NOMO-1 treated with dmso at 0.1 percent for 144 hours (cell line): ENCODE data around the gene PDPK1.
"Not testable (repeated sequence)": the region's sequence is repeated elsewhere in the genome, so short reads cannot be mapped to it uniquely, and the experiment has no call there.

ENCODE experiments used
- DNase-seq: peaks from one replicate; lab custom pipeline; 2025; ENCODE audit not compliant: unreplicated experiment; lab: John Stamatoyannopoulos, UW

Gene PDPK1

GRCh38 chr16:2539845-2540458 is 2.1 kb downstream of the PDPK1 start:
- not testable (repeated sequence) for DNase-seq

GRCh38 chr16:2540912-2541311 is 3.1 kb downstream of the PDPK1 start:
- peak; percentile 32 for DNase-seq

- DNase-seq: not testable (repeated sequence)
These were observed 3.6 kb downstream of the PDPK1 start for GRCh38 chr16:2541409-2541808.

DNA sequence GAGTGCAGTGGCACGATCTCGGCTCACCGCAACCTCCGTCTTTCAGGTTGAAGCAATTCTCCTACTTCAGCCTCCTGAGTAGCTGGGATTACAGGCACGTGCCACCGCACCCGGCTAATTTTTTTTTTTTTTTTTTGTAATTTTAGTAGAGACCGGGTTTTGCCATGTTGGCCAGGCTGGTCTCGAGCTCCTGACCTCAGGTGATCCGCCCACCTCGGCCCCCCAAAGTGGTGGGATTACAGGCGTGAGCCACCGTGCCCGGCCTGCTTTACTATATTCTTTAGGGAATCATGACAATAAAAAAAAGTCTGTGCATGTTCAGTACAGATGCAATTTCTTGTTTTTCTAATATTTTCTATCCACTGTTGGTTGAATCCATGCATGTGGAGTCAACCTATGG is 6.0 kb downstream of the PDPK1 start:
- DNase-seq: not testable (repeated sequence)

DNA sequence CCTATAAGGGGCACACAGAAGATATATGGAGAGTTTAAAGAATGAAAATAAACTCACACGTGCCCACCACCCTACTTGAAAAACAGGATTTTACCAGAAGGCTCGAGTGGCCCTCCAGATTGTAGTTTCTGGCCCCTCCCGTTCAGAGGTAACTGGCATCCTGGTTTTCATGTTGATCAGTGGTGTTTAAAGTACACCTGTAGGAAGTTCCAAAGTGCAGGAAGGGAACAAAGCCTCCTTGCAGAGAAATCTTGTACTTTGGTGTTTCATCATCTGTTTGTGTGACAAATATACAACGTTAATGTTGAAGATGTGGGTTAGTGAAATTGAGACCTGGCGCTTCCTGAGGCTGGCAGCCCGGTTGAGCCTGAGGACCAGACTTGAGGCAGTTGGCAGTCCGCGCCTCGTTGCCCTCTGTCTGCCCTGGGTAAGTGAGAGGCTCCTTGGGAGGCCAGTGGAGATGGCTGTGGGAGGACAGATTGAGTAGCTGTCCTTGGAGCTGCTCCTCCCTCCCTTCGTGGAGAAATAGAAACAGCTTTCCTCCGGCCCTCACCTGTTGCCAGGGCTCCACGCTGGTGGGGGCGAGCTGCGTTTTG is 12.6 kb downstream of the PDPK1 start:
- DNase-seq: not testable (repeated sequence)

- DNase-seq: not testable (repeated sequence)
These were observed 13.6 kb downstream of the PDPK1 start for GRCh38 chr16:2551420-2551889.

DNA sequence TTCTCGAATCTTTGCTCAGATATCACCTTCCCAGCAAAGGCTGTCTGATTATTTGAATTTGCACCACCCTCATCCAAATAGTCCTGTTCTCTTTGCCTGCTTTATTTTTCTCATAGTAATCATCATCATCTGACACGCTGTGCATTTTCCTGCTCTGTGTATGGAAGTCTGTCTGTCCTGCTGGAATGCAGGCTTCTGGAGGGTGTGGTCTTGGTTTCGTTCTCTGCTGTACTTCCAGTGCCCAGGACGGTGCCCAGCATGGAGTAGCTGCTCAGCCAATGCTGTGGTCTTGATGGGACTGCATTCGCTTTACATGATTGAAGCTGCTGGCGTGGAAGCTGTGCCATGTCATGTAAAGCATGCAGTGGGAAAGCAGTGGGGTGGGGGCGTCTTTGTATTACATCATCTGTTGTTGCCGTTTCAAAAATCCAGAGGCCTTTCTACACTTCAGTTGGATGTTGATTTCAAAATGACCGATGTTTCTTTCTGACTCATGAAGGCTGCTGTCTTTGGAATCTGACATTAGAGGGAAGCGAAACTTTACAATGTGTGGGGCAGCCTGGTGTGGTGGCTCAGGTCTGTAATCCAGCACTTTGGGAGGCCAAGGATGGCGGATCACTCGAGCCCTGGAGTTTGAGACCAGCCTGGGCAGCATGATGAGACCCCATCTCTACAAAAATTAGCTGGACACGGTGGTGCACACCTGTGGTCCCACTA is 17.0 kb downstream of the PDPK1 start:
- DNase-seq: not testable (repeated sequence)

- not testable (repeated sequence) for DNase-seq
These were observed 19.3 kb downstream of the PDPK1 start for GRCh38 chr16:2557150-2557549.

DNA sequence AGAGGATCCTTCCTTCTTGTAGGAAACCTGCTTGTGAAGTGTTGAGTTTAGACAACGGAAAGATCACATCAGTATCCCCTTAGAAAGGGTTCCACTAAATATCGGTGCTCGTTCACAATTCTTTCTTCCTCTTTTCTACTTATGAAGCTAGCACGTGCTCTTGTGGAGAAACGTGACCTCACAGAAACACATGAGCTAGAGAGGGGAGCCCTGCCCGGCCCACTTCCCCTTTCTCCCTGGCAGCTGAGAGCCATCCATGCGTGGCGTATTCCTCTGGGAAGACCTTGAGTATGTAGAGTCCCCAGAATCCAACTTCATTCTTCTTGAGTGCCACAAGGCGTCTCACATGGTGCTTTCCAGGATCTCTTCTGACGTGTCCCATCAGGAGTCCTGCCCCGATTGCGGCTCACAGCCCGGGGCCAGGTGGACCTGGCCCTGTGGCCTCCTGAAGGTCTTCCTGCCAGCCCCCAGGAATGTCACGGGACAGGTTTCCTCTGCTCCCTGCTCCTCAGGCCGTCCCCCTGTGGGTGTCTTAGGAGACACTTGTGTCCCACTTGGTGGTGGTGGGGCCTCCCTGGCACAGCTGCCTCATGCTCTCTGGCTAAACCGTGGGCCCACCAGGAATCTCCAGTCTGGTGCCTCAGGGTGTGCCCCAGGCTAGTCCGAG is 22.4 kb downstream of the PDPK1 start:
- not testable (repeated sequence) for DNase-seq

DNA sequence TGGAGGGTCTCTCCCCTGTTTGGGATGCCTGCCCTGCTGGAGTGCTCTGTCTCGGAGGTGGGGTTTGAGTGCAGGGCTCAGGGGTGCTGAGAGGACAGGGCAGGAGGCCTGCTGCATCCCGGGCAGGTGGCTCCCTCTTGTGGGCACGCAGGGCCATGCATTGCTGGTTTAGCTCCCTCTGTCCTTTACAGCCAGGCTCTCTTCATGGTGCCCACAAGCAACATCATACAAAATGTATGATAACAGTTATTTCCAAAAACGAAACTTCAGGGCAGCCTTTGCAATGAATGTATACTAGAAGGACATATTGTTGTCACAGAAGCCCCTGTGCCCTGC is 22.9 kb downstream of the PDPK1 start:
- DNase-seq: not testable (repeated sequence)

- not testable (repeated sequence) for DNase-seq
These were observed 29.7 kb downstream of the PDPK1 start for GRCh38 chr16:2567506-2567905.

DNA sequence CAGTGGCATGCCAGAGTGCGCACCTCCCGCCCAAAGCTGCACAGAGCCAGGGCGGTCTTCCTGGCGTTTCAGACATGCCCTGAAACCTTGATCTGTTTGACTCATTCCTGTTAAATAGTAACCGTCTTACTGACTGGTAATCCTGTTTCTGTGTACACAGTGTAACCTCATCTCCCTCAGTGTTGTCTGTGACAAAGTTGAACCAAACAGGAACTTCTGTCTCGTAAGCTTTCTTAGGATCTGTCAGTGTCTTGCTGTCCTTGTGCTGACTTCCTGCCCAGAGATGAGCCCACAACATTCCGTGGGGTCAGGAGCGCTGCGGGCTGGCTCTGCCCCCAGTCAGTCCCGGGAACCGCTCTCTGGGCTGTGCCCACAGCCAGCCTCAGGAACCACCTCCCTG is 30.8 kb downstream of the PDPK1 start:
- DNase-seq: not testable (repeated sequence)

- DNase-seq: not testable (repeated sequence)
These were observed 34.9 kb downstream of the PDPK1 start for GRCh38 chr16:2572704-2573103.

DNA sequence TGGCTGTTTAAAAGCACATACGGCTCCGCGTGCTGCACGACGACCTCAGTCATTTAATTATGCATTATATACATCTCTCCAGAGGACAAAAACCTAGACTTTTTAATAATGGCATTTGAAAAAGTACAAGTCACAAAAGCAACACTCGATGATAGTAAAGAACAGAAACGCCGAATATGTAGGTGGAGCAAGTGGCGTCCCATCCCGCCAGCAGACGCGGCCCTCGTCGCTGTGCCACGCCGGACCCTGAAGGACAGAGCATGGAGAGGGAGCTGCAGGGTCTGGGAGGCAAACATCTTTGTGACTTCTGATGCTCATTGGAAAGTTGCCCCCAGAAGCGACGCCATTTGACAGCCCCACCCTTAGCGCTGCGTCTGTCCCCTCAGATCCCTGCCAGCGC is 38.0 kb downstream of the PDPK1 start:
- not testable (repeated sequence) for DNase-seq

- DNase-seq: not testable (repeated sequence)
These were observed 39.2 kb downstream of the PDPK1 start for GRCh38 chr16:2577044-2577443.

DNA sequence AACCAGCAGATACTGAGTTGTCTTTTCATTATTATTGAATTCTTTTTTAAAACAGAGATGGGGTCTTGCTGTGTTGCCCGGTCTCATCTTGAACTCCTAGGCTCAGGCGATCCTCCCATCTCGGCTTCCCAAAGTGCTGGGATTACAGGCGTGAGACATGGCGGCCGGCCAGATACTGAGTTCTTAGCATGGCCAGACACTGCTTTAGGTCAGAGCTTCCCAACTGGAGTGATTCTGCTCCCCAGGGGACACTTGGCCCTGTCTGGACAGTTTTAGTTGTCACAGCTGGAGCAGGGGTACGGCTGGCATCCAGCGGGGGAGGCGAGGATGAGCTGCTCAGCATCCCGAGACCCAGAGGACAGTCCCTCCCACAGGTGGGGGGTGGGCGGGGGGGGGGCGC is 41.1 kb downstream of the PDPK1 start:
- DNase-seq: not testable (repeated sequence)

DNA sequence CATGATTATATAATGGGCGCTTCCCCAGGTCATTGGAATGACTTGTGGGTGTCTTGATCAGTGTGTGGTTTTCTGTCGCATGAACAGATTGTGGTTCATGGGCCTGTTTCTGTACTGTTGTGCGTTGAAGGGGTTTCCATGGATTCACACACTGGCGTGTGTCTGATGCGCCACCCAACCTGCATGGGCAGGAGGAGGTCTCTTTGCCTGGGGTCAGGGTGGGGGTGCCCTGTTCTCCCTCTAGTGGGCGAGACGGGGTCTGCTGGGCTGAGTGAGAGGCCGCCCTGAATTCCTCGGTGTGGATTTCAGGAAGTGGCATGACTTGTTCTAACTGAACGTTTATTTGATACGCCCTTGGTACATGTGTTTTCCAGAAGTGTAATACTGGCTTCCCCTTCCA is 42.3 kb downstream of the PDPK1 start:
- not testable (repeated sequence) for DNase-seq

GRCh38 chr16:2580818-2581217 is 43.0 kb downstream of the PDPK1 start:
- DNase-seq: not testable (repeated sequence)

- no peak for DNase-seq
These were observed 47.2 kb downstream of the PDPK1 start for GRCh38 chr16:2584729-2585650.

DNA sequence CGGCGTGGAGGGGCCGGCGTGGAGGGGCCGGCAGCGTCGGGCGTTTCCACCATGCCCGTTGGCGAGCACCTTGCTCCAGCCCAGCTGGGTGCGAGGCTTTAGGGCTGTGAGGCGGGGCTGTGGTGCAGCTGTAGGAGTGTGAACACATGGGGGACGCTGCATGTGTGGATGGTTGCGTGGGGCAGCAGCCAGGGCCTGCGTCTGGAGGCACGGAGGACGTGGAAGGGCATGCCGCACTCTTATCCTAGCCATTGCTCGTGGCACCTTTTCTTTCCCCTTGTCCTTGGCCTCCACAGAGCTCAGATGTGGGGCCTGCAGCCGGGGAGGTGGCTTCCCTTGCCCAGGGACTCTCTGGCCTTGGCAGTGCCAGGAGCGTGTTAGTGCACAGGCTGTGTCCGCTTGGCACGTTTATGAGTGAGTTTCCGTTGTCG is 47.8 kb downstream of the PDPK1 start:
- DNase-seq: no peak
